Cardiac septum (tissue), 1 donor: ENCODE results near the gene EXOC3. TPM values are rescaled to one million over a fixed set of nuclear protein-coding genes. Genes with fewer than 3 reads are reported as not detected.
"Not testable (repeated sequence)": the region's sequence is repeated elsewhere in the genome, so short reads cannot be mapped to it uniquely, and the experiment has no call there.

Experiments used
- DNase-seq: peaks from one replicate; pipeline ENCODE4 v3.0.0-alpha.2; 2020; ENCODE audit warnings: low spot score
- intact Hi-C: fragments of 100-400 bp; cut with DNase I; formaldehyde crosslinking; loops from one replicate; pipeline ENCODE4 v1.14.0; 2022
- long read RNA-seq: library from polyadenylated mRNA; unstranded; transcript quantifications from one replicate; pipeline ENCODE4 v2.0.0, GENCODE V29; 2021
- total RNA-seq: library from RNA; stranded (reverse); fragmentation: NEBNext Ultra II Directional; extraction: Animal tissue kit (Norgen Biotek cat#: 25700); gene quantifications from one replicate; pipeline ENCODE4 v1.2.1, GENCODE V29; 2021
- donor health status: DM: no; HTN: no; CAD: no.

The EXOC3 gene
- total RNA-seq = 42.9 TPM
- long read RNA-seq, transcript EXOC3-209 (13 exons, 2,825 nt) = major isoform, 36 of 63 reads
- long read RNA-seq, partial matches to known transcripts = 14 of 63 reads
- long read RNA-seq, other reads (novel, unspliced or antisense) = 11 of 63 reads

- DNase-seq = peak; percentile 86
- intact Hi-C loops = loop anchor here (2.0 kb wide), 1 partner anchor 28 kb away; no protein-coding TSS in a partner anchor
Observed at GRCh38 chr5:442335-443238, at the start of gene EXOC3. TSS of gene EXOC3 (plus strand) at chr5:443176. CDS start at chr5:446206, 3,030 bp downstream.

- peak; percentile 54 for DNase-seq
- intact Hi-C loops = no loop called here
Observed at GRCh38 chr5:393846-394275, 49.1 kb upstream of the EXOC3 start.

- intact Hi-C loops = no loop called here
- DNase-seq = peak; percentile 66
Observed at GRCh38 chr5:394671-395155, 48.3 kb upstream of the EXOC3 start.

GRCh38 chr5:395156-395920 is 47.6 kb upstream of the EXOC3 start:
- intact Hi-C loops = no loop called here
- peak; percentile 36 for DNase-seq

- peak; percentile 65 for DNase-seq
- intact Hi-C loops = no loop called here
Observed at GRCh38 chr5:395921-396530, 47.0 kb upstream of the EXOC3 start.

- intact Hi-C loops = no loop called here
- DNase-seq = peak; percentile 53
Observed at GRCh38 chr5:396531-396961, 46.4 kb upstream of the EXOC3 start.

- peak; percentile 39 for DNase-seq
- intact Hi-C loops = not testable (repeated sequence)
Observed at GRCh38 chr5:398141-398474, 44.9 kb upstream of the EXOC3 start.

GRCh38 chr5:398475-399295 is 44.3 kb upstream of the EXOC3 start:
- intact Hi-C loops = no loop called here
- peak; percentile 46 for DNase-seq

- intact Hi-C loops = no loop called here
Observed at GRCh38 chr5:399296-400281, 43.4 kb upstream of the EXOC3 start.

GRCh38 chr5:400282-401145 is 42.5 kb upstream of the EXOC3 start:
- intact Hi-C loops = no loop called here
- DNase-seq = peak; percentile 71

More at GRCh38 chr5:399296-400281, 43.4 kb upstream of the EXOC3 start:
- peak; percentile 82 for DNase-seq

- peak; percentile 36 for DNase-seq
- intact Hi-C loops = no loop called here
Observed at GRCh38 chr5:401146-402034, 41.6 kb upstream of the EXOC3 start.

GRCh38 chr5:402219-402614 is 40.8 kb upstream of the EXOC3 start:
- intact Hi-C loops, DNase-seq: not testable (repeated sequence)

GRCh38 chr5:402615-403359 is 40.2 kb upstream of the EXOC3 start:
- DNase-seq = no peak
- intact Hi-C loops = no loop called here

- DNase-seq = no peak
Observed at GRCh38 chr5:403995-404394, 39.0 kb upstream of the EXOC3 start.

GRCh38 chr5:404666-405241 is 38.2 kb upstream of the EXOC3 start:
- no peak for DNase-seq

More at GRCh38 chr5:403995-404394, 39.0 kb upstream of the EXOC3 start:
- intact Hi-C loops = no loop called here

More at GRCh38 chr5:404666-405241, 38.2 kb upstream of the EXOC3 start:
- intact Hi-C loops = no loop called here
